GM19351 (cell line): ENCODE results near the gene FKBP1A.

Experiments used
- ATAC-seq: cut with Tn5 transposase; IDR thresholded peaks from one replicate; pipeline ENCODE4 v1.9.1; 2021; ENCODE audit warnings: mild to moderate bottlenecking, moderate library complexity; ENCODE audit not compliant: unreplicated experiment

FKBP1A gene

DNA sequence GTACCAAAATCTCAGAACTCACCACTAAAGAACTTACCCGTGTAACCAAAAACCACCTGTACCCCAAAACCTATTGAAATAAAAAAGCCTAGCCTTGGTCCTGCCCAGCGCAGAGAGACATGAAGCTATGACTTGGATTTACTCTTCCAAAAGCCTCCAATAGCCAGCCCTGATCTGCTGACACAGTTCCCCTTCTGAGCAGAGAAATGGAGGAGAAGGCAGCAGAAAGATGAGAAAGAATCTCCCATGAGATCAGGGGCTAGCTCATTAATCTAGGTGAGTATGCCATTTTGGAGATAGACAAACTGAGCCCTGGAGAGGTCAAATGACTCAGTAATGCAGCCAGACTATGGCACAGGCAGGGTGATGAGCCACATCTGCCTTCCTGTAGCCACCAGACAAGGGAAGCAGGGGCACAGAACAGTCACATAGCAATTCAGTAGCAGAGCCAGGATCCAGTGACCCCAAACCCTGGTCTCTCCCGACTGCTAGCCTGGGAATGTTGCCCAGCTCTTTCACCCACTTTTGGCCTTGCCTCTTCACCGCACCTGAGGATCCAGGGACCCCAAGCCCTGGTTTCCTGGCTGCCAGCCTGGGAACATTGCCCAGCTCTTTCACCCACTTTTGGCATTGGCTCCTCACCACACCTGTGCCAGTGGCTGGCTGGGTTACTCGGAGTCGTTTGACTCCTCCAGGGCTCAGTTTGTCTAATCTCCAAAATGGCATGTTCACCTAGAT, 56.7 kb downstream of the FKBP1A start:
- no peak for ATAC-seq

DNA sequence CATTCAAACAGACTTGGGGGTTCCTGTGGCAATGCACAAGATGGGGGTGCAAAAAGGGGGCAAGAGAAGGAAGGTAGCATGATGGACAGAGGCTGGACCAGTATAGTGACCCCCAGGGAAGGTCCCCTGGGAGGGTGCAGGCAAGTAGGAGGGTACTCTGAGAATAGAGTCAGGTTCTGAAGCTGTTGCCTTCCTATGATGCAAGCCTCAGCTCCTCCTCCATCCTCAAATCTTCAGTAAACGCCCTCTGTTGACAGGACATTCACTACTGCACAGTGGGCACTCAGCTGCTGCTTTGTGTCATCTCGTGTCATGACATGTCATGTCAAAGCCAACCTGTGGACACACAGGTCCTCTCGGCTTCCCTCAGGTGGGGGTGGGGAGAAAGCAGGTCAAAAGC, 58.1 kb downstream of the FKBP1A start:
- ATAC-seq = no peak

DNA sequence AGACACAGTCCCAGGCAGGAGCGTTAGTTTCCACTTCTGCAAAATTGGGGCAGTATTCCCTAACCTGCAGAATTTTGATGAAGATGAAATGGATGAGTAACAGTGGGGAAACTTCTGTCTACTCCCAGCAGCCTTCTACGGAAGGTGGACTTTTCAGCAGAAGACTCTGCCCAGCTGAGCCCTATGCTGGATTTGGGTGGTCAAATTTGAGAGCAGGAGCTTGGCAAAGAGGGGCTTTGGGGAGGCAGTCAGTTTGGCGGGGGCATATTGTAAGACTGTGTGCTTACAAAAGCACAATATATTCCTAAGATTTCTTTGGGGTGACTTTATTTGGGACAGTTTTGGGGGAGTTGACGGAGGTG, 58.5 kb downstream of the FKBP1A start:
- ATAC-seq = no peak

DNA sequence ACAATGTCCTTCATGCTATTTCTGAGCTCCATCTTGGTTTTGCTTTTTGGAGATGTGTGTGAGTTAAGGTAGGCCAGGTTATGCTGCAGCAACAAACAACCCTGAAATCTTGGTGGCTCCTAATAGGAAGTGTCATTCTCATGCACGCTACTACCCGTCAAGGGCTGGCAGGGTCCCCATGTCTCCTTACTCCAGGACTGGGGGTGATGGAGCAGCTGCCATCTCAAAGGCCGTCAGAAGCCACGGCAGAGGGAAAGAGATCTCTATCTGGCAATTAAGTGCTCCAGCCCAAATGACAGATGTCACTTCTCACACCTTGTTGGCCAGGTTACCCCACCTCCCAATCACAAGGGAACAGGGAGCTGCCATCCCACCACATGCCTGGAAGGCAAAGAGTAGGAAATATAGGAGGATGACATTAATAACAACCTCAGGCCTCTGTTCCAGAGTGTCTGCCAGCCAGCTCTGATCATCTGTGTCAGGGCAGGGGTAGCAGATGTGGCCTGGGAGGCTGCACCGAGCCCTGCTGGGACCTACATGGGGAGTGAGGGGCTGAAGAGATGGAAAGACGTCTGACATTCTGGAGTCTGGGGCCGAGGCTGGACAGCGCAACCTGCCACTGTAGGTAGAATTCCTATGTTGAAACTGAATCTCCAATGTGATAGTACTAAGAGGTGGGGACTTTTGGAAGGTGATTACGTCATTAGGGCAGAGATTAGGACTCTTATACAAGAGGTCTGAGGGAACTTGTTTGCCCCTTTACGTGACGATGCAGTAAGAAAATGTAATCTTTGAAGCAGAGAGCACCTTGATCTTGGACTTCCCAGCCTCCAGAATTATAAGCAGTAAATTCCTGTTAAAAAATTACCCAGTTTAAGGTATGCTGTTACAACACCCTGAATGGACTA, 59.1 kb downstream of the FKBP1A start:
- ATAC-seq = no peak

DNA sequence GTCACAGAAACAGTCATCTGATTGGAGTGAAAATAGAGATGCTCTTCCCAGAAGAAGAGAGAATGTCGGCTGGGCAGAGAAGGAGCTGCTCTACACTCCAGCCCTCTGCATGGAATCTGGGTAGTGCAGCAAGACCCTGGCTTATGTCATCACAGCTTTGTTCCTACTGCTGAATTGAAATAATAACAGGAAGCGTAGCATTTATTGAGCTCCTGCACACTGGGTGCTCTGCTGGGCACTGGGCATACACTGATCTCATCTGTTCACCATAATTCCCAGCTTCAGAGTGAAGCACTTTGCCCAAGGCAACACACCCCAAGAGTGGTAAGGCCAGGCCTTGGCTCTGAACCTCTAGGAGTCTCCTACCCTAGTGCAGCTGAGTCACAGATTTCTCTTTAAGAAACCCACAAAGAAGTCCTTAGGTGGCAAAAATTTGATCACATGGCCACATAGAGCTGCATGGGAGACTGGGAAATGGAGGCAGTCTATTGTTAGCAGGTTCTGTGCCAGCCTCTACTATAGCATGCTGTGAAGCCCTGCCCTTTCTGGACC, 60.0 kb downstream of the FKBP1A start:
- ATAC-seq = no peak

DNA sequence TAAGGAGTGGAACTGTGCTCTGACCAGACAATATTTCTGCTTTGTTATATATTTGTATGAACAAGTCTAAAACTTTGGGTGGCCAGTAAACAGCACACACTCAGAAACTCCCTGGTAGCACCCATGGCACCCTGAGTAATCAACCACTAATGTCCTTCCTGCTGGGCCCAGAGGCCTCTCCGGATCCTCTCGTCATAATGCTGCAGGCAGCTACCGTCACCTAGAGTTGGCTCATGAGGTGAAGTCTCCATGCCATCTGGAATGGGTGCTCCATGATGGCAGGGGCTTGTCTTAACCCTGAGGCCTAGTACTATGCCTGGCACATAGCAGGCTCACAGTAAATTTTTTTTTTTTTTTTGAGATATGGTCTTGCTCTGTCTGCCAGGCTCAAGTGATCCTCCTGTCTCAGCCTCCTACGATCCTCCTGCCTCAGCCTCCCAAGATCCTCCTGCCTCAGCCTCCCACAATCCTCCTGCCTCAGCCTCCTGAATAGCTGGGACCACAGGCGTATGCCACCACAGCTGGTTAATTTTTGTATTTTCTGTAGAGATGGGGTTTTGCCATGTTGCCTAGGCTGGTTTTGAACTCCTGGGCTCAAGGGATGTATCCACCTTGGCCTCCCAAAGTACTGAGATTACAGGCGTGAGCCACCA, 60.9 kb downstream of the FKBP1A start:
- ATAC-seq = no peak

DNA sequence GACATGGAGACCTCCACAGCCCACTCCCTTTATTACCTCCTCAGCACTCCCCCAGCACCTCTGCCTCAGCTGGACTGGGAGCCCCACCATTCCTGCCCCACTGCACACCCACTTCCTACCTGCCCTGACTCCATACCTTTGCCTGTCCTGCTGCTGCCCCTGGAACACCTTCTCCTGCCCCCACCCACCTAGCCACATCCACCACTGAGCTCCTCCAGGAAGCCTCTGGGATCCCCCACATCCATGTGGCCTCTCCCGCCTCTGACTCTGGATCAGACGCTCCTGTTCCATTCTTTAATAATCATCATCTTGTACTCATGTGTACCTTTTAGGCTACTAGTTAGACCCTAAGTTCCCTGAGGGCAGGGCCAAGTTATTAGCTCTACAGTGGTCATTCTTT, 61.8 kb downstream of the FKBP1A start:
- no peak for ATAC-seq

DNA sequence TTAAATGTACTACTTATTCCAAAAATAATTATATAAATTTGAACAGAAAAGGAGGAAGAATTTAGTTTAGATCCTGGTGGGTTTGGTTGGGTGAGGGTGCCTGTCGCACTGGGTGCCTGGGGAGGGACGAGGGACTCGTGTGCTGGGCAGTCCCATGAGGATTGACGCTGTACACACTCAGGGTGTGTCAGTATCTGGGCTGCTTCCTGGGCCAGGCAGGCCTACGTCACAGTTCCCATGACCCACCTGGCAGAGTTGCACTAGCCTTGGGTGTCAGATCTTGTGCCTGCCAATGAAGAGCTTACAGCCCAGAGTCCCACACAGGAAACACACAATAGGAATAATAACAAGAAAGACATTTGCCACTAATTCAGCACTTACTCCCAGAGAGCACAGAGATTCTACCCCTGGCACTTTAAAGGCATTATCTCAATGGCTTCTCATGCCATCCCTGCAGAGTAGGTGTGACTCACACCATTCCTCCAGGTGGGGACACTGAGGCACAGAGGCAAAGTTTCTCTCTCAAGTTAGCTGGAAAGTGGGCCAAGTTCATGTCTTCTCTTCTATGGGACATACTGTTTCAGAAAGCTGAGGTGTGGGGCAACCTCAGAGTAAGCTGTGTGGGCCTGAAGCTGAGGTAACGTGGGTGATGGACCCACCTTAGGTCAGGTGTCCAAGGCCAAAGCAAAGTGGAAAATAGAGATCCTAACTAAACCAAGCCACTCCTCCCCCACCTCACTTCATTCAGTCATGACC, 62.6 kb downstream of the FKBP1A start:
- peak; percentile 36 for ATAC-seq

DNA sequence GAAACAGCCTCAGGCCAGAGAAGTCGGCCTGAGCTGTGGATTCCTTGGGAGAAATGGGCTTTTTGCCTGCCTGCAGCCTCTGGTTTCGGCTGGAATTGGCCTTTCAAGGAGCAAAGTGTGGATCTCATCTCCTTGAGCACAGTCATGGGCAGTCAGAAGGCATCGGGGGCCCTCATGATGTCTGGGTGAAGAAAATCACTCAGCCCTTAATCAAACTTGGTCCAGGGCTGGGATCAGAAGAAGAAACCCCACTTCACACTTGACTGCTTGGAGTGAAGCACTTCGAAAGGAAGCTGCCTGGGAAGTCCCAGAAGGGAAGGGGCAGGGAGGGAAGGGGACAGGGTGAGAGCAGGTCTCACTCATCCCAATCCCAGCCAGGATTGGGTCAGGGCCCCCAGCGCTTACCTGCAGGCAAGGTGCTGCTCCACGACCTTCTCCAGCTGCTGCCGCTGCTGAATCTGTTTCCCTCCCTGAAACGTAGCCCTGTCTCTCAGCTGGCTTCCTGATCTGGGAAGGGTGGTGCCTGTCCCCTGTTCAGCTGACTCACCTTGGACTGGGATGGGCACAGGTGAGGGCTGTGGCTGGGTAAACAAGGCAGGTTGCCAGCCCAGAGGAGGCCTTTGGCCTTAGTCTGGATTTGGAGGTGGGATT, 64.0 kb downstream of the FKBP1A start, which contains the start of gene SDCBP2:
SDCBP2 (minus strand) TSS at position 460 of the 651 bp plus-strand sequence. CDS start 8,723 bp downstream, outside the sequence.
- no peak for ATAC-seq

DNA sequence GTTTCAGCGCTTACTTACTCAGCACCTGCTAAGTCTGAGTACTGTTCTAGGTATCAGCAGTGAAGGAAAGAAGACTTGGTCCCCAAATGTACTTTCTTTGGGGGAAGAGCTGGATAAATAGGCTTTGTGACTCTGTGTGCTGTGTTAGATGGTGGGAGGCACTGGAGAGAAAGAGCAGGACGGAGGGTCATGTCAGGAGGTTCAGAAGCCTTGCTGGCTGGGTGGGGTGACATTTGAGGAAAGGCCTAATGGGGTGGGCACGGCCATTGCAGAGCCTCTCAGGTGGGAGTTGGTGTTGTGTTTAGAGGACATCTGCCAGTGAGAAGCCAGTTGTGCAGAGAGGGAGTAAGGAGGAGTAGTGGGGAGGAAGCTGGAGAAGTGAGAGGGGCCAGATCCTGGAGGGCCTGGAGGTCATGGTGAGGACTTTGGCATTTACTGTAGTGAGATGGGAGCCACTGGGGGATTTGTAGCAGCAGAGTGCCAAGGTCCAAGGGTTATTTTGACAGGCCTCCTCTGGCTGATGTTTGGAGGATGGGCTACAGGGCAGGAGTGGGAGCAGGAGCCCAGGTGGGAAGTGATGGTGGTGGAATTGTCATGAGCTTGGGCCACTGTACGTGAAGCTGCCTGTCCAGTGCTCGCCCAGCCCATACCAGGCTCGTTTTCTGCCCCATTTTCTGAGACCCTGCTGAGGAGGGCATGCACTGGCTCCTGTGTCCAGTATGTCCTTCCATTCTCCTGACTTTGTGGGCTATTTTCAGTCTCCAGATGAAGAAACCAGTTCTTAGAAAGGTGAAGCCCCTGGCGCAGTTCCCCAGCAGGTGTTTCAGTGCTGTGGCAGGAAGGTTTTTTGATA, 64.8 kb downstream of the FKBP1A start:
- no peak for ATAC-seq

DNA sequence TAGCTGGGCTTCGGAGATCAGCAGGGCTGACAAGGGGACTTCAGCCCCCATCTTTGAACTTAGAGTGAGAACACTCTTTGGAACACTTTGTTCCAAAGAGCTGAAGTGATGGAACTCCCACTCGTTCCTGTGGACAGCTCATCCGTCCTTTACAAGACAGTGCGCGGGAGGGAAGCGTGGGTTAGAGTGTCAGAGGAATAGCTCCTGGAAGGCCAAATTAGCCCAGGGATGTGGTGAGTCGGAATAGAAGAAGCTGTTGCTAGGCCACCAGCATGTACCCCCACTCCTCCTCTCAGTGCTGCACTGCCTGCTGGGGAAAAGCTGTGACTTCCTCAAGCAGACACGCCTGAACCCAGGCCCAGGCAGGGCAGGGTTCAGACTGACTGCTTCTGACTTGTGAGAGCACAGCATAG, 65.6 kb downstream of the FKBP1A start:
- no peak for ATAC-seq

DNA sequence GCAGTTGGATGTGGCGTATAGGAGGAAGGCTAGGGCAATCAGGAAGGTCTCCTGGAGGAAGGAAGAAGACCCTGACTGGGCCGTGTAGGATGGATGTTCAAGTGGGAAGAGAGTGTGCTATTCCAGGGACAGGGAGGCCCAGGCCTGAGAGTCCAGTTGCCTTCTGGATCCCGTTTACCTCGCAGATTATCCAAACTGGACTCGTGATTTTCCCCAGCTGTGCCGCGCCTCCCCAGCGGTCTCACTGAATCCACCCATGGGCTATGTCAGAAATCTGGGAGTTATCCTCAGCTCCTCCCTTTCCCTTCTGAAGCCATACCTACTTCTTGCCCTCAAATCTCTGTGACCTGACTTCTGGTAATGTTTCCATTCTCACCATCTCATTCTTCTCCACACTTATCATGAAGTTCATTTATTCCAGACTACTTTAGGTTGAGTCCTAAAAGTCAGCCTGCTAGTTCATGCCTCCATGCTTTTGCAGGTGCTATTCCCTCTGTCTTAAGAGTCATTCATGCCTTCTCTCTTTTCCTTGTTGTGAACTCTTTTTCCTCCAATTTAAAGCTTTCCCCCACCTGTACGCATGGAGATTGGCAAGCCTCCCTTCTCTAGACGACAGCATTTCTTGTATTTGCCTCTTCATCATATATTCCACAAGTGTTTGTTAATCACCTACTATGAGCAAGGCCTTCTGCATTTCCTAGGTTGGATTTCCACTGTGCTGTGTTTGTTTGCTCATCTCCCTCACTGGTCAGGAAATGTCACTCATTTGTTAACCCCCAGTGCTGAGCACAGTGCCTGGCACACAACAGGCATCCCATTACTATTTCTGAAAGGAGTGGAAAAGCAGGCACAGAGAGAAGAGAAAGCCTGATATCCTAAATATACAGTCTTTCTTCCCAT, 66.6 kb downstream of the FKBP1A start:
- ATAC-seq = no peak

DNA sequence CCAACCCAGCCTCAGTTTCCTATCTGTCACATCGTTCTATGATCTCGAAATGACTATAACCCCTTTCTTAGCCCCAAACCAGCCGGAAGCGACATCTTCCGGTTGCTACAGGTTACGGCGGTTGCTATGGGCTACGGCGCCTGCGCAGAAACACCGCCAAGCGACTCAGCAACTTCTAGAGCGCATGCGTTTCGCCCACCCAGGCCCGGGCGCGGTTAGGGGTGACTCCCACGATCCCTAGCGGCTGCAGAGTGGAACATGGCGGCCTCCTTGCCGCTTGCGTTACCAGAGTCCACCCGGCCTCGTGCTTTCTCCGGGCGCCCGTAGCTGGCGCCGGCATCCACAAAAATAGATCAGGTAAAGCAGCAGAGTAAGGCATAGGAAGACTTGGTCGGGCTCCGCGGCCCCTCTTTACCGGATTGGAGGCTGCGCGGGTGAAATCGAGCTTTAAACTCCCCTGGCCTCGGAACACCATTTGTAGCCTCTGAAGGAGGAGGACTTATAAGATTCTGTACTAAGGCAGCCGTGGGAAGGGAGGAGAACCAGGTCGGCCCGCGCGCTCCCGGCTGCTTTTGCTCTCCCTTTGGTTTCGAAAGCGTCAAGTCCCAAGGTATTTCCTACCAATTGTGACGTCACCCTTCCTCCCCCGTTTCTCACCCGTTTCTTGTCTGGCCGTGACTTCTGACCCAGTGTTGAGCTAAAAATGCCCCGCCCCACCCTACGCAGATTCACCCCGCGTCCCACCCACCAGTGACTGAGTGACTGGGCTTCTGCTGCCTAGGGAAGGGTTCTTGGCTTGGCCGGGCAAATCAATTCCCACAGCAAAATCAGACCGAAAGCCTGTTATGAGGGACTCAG, 67.5 kb downstream of the FKBP1A start:
- peak; percentile 82 for ATAC-seq

DNA sequence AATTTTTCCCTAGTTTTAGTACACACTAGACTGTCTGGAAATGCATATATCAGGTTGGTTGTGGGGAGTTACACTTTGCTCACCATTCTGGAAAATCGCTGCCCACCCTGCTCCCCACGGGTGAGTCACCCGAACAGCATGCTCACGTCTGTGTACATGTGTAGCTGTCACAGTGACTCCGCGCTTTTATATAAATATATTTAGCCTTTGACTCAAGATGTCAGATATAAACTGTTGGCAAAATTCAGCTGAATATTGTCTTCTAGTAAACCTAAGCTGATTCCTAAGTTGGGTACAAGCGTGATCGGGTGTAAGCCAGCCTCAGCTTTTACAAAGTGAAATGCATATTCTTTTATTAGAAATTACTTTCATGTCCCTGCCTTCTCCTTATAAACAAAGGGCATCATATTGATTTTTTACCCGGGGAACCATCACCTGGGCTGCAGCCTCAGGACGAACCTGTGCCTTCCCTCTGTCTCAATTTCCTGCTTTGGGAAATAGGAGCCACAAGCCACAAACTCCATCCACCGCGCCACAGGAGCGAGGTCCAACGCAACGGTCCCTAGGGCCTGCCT, 68.2 kb downstream of the FKBP1A start:
- no peak for ATAC-seq

DNA sequence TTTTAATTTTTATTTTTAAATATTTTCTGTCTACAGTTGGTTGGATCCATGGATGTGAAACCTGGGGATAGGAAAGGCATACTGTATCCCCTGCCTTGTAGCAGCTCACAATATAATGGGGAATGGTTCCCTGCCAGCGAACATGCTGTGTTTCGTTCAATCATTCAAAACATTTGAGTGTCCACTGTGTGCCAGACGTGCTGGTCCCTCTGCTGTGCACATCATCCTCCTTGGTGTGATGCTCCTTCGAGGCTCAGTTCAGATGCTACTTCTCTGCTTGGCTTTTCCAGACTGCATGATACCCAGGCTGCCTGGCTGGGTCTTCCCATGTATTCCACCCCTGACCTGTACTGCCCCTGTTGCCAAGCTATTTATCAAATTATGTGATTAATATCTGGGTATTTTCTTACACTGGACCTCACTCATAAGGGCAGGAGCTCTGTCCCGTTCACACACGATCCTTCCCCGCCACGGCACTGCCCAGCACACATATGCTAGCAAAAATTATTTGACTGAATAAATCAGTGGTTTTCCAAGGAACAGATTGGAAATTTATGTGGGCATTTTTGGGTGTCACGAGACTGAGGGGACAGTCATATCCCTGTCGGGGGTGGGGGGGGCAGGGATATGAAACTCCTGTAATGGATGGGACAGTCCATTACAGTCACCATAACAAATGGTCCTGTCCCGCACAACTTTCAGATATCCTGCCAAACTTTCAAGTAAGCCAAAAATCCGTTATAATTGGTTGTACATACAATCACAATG, 68.8 kb downstream of the FKBP1A start:
- no peak for ATAC-seq

DNA sequence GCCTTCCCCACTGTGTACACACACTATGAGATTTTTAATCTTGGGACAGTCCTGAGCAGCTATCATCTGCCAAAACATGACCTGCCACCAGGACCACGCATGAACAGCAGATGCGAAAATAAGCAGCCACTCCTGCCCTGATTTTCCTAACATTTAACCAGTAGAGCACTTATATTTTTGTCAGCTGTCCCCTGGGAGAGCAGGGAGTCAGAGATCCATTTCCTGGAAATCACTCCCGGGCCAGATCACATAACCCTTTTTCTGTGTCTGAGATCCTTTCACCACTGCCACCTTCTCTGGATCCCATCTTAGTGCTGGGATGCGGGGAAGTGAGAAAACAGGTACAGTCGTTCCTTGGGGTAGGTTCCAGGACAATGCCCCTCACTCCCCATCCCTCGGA, 69.6 kb downstream of the FKBP1A start:
- ATAC-seq = no peak
